Measurements from ENCODE around the gene TEX22.

DNA sequence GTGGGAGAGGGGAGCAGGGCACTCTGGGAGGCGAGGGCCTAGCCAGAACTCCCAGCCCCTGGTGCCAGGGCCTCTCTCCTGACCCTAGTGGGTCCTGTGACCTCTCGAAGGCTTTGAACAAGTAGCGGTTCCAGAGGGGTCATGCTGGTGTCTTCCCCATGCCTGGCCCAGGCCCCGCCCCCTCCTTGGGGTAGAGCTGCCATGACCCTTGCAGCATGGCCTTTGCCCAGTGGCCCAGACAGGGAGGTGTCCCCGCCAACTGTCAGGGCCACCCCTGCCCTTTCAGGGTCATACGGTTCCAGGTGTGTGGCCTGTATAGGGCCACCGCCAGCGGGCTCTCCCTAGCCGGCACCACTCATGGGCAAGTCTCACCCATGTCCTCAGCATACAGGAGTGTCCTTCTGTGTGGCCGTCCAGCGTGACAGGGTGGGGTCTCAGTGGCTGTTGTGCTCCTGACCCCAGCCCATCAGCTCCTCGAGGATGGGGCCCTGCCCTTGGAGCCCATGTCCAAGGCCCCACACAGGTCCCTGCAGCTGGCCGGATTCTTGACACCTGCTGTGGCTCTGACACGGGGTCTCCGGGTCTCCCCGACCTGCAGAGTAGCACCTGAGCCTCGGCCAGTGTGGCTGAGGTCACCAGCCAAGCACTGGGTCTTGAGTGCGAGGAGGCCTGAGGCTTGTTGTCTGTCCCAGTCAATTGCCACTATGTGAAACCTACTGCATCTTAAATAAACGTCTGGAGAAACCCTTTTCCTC lies 49.2 kb upstream of the TEX22 start:
- no peak for TF ChIP-seq ELF4 (IDR thresholded peaks at IDR 0.05)
- TF ChIP-seq NFRKB (IDR thresholded peaks at IDR 0.05) = no peak
- no peak for TF ChIP-seq TARDBP (IDR thresholded peaks at IDR 0.05)
- no peak for TF ChIP-seq BHLHE40 (IDR thresholded peaks at IDR 0.05; ENCODE audit: borderline replicate concordance)
